K562 (cell line): ENCODE data around the gene CDC42SE2. TPM values are rescaled to one million over a fixed set of nuclear protein-coding genes. Genes with fewer than 3 reads are reported as not detected.

ENCODE experiments used
- ADNP ChIP-seq: fragments of 200-800 bp; sonication (Bioruptor generic); IDR thresholded peaks from 2 replicates; pipeline ENCODE4 v1.6.1; 2016; ENCODE audit warnings: missing genetic modification characterization, missing compliant biosample characterization
- CLOCK ChIP-seq: fragments of 250-450 bp; sonication (Bioruptor Pico); IDR thresholded peaks from 2 replicates; pipeline ENCODE4 v1.4.0; 2020; ENCODE audit warnings: mild to moderate bottlenecking, moderate library complexity, borderline replicate concordance
- CREB1 ChIP-seq, 2 experiments: sonication (generic) in 1 of 2; formaldehyde crosslinking in 1 of 2; IDR thresholded peaks; 2 replicates each; pipeline versions ENCODE4 v1.6.1 to v1.8.0; 2012 to 2022; ENCODE audit warnings: inconsistent platforms in 1 of 2, mild to moderate bottlenecking in 1 of 2, missing genetic modification reagents in 1 of 2, moderate library complexity in 1 of 2
- FOXA3 ChIP-seq, 2 experiments: fragments of 450-650 bp in 1 of 2; sonication (generic) in 1 of 2; formaldehyde crosslinking; IDR thresholded peaks in 1 of 2; conservative IDR thresholded peaks in 1 of 2; 2 replicates each; pipeline versions ENCODE4 v1.4.0 to v1.8.0; 2020 to 2022; ENCODE audit warnings: mild to moderate bottlenecking in 2 of 2, missing genetic modification reagents in 1 of 2
- FOXM1 ChIP-seq, 2 experiments: fragments of 450-650 bp in 1 of 2; sonication (generic) in 1 of 2; formaldehyde crosslinking in 1 of 2; IDR thresholded peaks; 2 replicates each; pipeline versions ENCODE4 v1.6.1 to v1.9.0; 2017 to 2022; ENCODE audit warnings: low read depth in 2 of 2, mild to moderate bottlenecking in 2 of 2, missing genetic modification reagents in 1 of 2, moderate library complexity in 1 of 2
- HNRNPLL ChIP-seq: fragments of 200-400 bp; formaldehyde crosslinking; IDR thresholded peaks from 2 replicates; pipeline ENCODE4 v1.6.1; 2017; ENCODE audit warnings: low read length, low read depth, mild to moderate bottlenecking; ENCODE audit not compliant: poor library complexity, severe bottlenecking
- ID3 ChIP-seq, 2 experiments: fragments of 250-450 bp in 1 of 2; fragments of 450-650 bp in 1 of 2; sonication (Bioruptor Pico) in 1 of 2; IDR thresholded peaks; 2 replicates each; pipeline versions ENCODE4 v1.6.1 to v1.8.0; 2016 to 2021; ENCODE audit warnings: mild to moderate bottlenecking in 2 of 2, moderate library complexity in 2 of 2, missing compliant biosample characterization in 1 of 2, missing genetic modification characterization in 1 of 2
- MNT ChIP-seq, 2 experiments: fragments of 450-650 bp; conservative IDR thresholded peaks; 2 replicates each; pipeline ENCODE4 v1.6.1; 2017; ENCODE audit warnings: mild to moderate bottlenecking in 2 of 2, moderate library complexity in 2 of 2
- NKRF ChIP-seq: fragments of 450-650 bp; IDR thresholded peaks from 2 replicates; pipeline ENCODE4 v1.6.1; 2016; ENCODE audit warnings: borderline replicate concordance
- PTRF ChIP-seq: fragments of 450-650 bp; IDR thresholded peaks from 2 replicates; pipeline ENCODE4 v1.6.1; 2016; ENCODE audit warnings: mild to moderate bottlenecking, missing genetic modification characterization, missing compliant biosample characterization
- RBM15 ChIP-seq: fragments of 200-400 bp; formaldehyde crosslinking; IDR thresholded peaks from 2 replicates; pipeline ENCODE4 v1.6.1; 2018; ENCODE audit warnings: mild to moderate bottlenecking, low read length, moderate library complexity; ENCODE audit not compliant: insufficient read depth
- RBM25 ChIP-seq: fragments of 200-400 bp; formaldehyde crosslinking; IDR thresholded peaks from 2 replicates; pipeline ENCODE4 v1.6.1; 2018; ENCODE audit warnings: low read length, low read depth, moderate library complexity; ENCODE audit not compliant: severe bottlenecking
- SAFB2 ChIP-seq: fragments of 200-400 bp; formaldehyde crosslinking; IDR thresholded peaks from 2 replicates; pipeline ENCODE4 v1.6.1; 2018; ENCODE audit warnings: borderline replicate concordance, low read length, low read depth, moderate library complexity; ENCODE audit not compliant: severe bottlenecking
- SIRT6 ChIP-seq: IDR thresholded peaks from one replicate; pipeline ENCODE4 v1.6.1; 2012; ENCODE audit warnings: low read depth, mild to moderate bottlenecking, control low read depth, inconsistent platforms, low read length, moderate library complexity
- SMARCA4 ChIP-seq: fragments of 450-650 bp; IDR thresholded peaks from 2 replicates; pipeline ENCODE4 v1.6.1; 2016
- SMC3 ChIP-seq: conservative IDR thresholded peaks from 2 replicates; pipeline ENCODE4 v1.6.1; 2011; ENCODE audit warnings: low read depth, low read length, improper control_type of control experiment; ENCODE audit not compliant: insufficient read depth
- XRCC3 ChIP-seq: fragments of 450-650 bp; IDR thresholded peaks from 2 replicates; pipeline ENCODE4 v1.6.1; 2017; ENCODE audit warnings: mild to moderate bottlenecking, moderate library complexity
- ZNF174 ChIP-seq: fragments of 250-450 bp; sonication (Bioruptor Pico); IDR thresholded peaks from 2 replicates; pipeline ENCODE4 v1.4.0; 2020; ENCODE audit warnings: mild to moderate bottlenecking
- ZNF76 ChIP-seq: fragments of 250-450 bp; sonication (Bioruptor Pico); IDR thresholded peaks from 2 replicates; pipeline ENCODE4 v1.4.0; 2020; ENCODE audit warnings: mild to moderate bottlenecking, moderate library complexity, borderline replicate concordance
- ZZZ3 ChIP-seq: fragments of 450-650 bp; IDR thresholded peaks from 2 replicates; pipeline ENCODE4 v1.6.1; 2016; ENCODE audit warnings: antibody characterized with exemption, mild to moderate bottlenecking, moderate library complexity
- polyA plus RNA-seq, 8 experiments: library from polyadenylated mRNA; depleted of rRNA in 4 of 8; stranded (reverse) in 5 of 8; unstranded in 3 of 8; fragments of >200 nt; fragmentation: Nextera tagmentation in 2 of 8; fragmentation: Illumina TruSeq in 1 of 8; extraction: Ambion mirVana in 2 of 8; extraction: Trizol in 1 of 8; gene quantifications; 2 replicates each; pipeline versions ENCODE4 v1.2.1 to v1.2.3, GENCODE V29; 2011 to 2014; ENCODE audit warnings: inconsistent platforms in 1 of 8, missing spikeins in 1 of 8
- total RNA-seq, 7 experiments: library from RNA; depleted of rRNA in 6 of 7; stranded (reverse); fragments of >200 nt in 6 of 7; fragmentation: Illumina TruSeq in 2 of 7; extraction: Trizol in 2 of 7; gene quantifications; 2 replicates each; pipeline versions ENCODE4 v1.2.1 to v1.2.3, GENCODE V29; 2011 to 2021; ENCODE audit warnings: low replicate concordance in 1 of 7

The CDC42SE2 gene
- total and polyA plus RNA-seq, 9 of the 15 experiments (the other 6 are each of a cell fraction or from before 2014, with no cell fraction given) = 24.8 to 44.3 (median 32.7) TPM

- TF ChIP-seq SAFB2 (no peak), SIRT6 (no peak), ID3 (CRISPR knock-in tag; IDR thresholded peaks at IDR 0.05) (no peak), ID3 (tag; IDR thresholded peaks at IDR 0.05) (no peak), CLOCK (CRISPR knock-in tag) (no peak), FOXA3 (CRISPR knock-in tag; conservative IDR thresholded peaks at IDR 0.05 in 1 of 2, IDR thresholded peaks at IDR 0.05 in 1 of 2) (no peak), XRCC3 (no peak), ZNF76 (no peak), RBM25 (no peak), ZZZ3 (no peak), CREB1 (IDR thresholded peaks at IDR 0.05) (no peak), CREB1 (CRISPR knock-in tag; IDR thresholded peaks at IDR 0.05) (no peak), PTRF (tag) (no peak), ZNF174 (CRISPR knock-in tag) (no peak), NKRF (no peak), HNRNPLL (no peak), SMARCA4 (peak; percentile 64), SMC3 (no peak), MNT (conservative IDR thresholded peaks at IDR 0.05) (0 out of 4 replicates have a peak, but pooled peaks of 1 of the 2 experiments have one; percentile 22), ADNP (0 out of 2 replicates have a peak, but pooled peaks have one; percentile 40), RBM15 (no peak), FOXM1 (IDR thresholded peaks at IDR 0.05; ENCODE audit: low read depth) (0 out of 2 replicates have a peak, but pooled peaks have one; percentile 15), FOXM1 (CRISPR knock-in tag; IDR thresholded peaks at IDR 0.05; ENCODE audit: low read depth) (no peak)
Observed at GRCh38 chr5:131384173-131384572, 120.3 kb downstream of the CDC42SE2 start (continued).
